Activated CD8-positive, alpha-beta memory T cell treated with anti-CD3 and anti-CD28 coated beads, Interleukin-2, amount 50 U/mL, for 4 hours (primary cell): ENCODE measurements around the gene RBM3.
"Not testable (repeated sequence)": the region's sequence is repeated elsewhere in the genome, so short reads cannot be mapped to it uniquely, and the experiment has no call there.

Experiments
- DNase-seq: peaks from one replicate; pipeline ENCODE4 v3.0.0-alpha.2; 2020

RBM3 gene

GRCh38 chrX:48574270-48575266, at the start of gene RBM3:
RBM3 (plus strand) TSS chrX:48574484; CDS start chrX:48575181, 697 bp downstream.
- peak; percentile 89 for DNase-seq

DNA sequence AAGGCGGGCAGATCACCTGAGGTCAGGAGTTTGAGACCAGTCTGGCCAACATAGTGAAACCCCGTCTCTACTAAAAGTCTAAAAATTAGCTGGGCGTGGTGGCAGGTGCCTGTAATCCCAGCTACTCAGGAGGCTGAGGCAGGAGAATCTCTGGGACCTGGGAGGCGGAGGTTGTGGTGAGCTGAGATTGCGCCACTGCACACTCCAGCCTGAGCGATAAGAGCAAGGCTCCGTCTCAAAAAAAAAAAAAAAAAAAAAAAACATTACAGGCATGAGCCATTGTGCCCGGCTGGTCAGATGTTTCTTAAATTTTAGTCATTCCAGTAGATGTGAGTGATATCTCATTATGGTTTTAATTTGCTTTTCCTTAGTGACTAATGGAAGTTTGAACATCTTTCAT, 48.4 kb upstream of the RBM3 start:
- not testable (repeated sequence) for DNase-seq

DNA sequence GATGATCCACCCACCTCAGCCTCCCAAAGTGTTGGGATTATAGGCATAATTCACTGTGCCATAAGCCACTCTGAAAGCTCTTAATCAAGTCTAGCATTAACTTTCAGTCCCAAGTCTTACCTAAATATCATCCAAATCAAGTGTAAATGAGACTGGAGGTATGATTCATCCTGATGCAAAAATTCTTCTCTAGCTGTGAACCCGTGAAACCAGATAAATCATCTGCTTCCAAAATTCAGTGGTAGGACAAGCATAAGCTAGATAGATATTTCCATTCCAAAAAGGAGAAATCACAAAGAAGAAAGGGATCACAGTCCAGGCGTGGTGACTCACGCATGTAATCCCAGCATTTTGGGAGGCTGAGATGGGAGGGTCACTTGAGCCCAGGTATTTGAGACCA, 43.5 kb upstream of the RBM3 start:
- no peak for DNase-seq

GRCh38 chrX:48531358-48531959, 42.8 kb upstream of the RBM3 start:
- DNase-seq = no peak

DNA sequence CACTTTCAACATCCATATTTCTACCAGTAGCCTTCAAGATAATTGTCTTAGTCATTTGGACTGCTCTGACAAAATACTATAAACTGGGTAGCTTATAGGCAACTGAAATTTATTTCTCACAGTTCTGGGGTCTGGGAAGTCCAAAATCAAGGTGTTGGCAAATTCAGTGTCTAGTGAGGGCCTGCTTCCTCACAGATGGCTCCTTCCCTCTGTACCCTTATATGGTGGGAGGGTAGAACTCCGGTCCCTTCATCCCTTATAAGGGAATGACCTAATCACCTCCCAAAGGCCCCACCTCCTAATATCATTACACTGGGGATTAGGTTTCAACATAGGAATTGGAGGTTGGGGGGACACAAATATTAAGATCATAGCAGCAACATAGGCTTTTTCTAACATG, 42.1 kb upstream of the RBM3 start:
- no peak for DNase-seq

- DNase-seq = no peak
Measured at GRCh38 chrX:48533165-48533564, 41.1 kb upstream of the RBM3 start.

GRCh38 chrX:48538641-48539344, 35.5 kb upstream of the RBM3 start:
- no peak for DNase-seq

DNA sequence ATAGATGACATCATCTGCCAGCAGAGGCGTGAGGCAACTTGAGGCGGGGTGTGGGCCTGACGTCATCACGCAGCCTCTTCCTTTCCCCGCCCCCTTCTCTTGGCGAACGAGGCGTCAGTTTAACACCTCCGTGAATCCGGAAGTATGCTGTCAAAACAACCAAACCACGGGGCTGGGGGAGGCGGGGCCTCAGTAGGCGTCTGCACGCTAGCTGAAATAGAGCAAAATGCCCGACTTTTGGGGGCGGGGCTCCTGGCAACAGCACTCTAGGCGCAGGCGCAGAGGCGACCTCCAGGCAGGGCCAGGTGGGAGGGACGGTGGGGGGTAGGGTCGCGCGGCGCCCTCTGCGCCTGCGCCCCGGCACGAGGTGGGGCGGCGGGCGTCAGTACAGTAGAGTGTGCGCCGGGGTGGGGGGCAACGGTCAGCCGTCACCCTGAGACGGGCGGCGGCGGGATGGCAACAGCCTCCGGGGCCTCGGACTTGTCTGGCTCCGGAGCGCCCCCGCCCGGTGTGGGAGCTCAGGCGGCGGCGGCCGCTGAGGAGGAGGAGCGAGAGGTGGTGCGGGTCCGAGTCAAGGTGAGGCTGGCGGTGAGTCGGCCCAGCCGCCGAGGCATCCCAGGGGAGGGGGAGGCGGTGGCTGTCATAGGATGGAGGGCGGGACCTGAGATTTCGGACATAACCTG, 34.8 kb upstream of the RBM3 start, which contains the start of gene TBC1D25:
Gene TBC1D25, plus strand, starts transcription at position 370 of the 683 bp plus-strand sequence. Its CDS starts 84 bp downstream, at position 454.
- peak; percentile 96 for DNase-seq

DNA sequence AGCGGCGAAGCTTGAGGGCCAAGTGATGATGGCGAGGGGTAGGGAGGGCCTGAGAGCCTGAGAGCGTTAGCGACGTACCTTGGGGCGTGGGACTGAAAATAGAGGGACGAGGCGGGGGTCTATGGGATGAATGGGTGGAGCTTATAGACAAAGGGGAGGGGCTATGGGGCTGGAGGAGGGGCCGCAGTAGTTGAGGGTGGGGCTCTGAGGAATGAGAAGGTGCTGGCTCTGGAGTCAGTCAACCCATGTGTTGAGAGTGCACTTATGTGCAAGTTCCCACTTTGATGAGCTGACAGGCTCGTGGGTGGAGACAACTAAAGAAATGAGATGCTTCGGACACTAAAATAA, 34.3 kb upstream of the RBM3 start:
- peak; percentile 52 for DNase-seq

DNA sequence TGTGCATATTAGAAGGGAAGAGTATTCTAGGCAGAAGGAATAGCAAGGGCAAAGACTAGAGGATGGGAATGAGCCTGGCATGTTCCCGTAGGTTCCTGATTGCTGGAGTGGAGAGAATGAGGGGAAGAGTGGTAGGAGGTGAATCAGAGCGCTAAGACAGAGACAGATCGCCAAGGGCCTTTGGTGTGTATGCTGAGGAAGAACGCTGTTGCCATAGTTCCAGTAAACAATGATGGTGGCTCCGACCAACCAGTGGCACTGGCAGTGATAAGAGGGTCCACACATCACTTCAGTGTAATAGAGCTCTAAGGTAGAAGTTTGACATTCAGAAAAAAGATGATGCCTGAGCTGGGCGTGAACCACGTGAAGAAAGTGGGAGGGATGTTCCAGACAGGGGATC, 33.8 kb upstream of the RBM3 start:
- no peak for DNase-seq

DNA sequence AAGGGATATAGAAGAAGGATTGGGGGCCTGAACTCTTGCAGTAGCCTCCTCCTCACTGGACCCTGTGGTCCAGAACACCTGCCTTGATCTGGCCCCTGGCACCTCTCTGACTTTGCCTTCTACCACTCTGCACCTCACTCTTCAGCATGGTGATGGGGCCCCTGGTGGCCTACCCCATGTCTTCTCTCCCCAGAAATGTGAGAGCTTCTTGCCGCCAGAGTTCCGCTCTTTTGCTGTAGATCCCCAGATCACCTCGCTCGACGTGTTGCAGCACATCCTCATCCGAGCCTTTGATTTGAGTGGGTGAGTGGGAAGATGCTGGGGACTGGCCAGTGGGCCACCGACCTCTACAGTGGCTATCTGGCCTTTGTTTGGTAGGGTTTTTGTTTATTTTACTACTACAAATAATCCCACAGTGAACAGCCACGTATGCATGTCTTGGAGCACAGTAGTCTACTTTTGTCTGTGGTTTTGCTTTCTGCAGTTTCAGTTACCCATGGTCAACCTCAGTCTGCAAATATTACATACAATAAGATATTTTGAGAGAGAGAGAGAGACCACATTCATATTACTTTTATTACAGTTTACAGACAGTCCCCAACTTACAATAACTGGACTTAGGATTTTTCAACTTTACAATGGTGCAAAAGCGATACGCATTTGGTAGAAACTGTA, 33.0 kb upstream of the RBM3 start:
- no peak for DNase-seq

DNA sequence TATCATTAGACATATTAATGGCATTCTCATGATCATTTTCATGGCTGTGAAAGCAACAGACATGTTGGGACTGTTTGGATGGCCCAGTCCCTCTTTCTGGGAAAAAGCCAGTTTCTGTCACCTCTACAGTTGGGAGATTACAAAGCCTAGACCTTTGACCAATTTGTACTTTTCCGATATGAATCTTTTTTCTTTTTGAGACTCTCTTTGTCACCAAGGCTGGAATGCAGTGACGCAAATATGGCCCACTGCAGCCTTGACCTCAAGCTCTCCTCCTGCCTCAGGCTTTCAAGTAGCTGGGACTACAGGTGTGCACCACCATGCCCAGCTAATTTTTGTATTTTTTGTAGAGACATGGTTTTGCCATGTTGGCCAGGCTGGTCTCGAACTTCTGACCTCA, 25.4 kb upstream of the RBM3 start:
- DNase-seq = no peak

- DNase-seq = not testable (repeated sequence)
Measured at GRCh38 chrX:48555731-48556325, 18.5 kb upstream of the RBM3 start.

GRCh38 chrX:48558271-48558670, 16.0 kb upstream of the RBM3 start:
- no peak for DNase-seq

GRCh38 chrX:48559636-48560035, 14.6 kb upstream of the RBM3 start:
- no peak for DNase-seq

- DNase-seq = no peak
Measured at GRCh38 chrX:48560056-48560455, 14.2 kb upstream of the RBM3 start.

DNA sequence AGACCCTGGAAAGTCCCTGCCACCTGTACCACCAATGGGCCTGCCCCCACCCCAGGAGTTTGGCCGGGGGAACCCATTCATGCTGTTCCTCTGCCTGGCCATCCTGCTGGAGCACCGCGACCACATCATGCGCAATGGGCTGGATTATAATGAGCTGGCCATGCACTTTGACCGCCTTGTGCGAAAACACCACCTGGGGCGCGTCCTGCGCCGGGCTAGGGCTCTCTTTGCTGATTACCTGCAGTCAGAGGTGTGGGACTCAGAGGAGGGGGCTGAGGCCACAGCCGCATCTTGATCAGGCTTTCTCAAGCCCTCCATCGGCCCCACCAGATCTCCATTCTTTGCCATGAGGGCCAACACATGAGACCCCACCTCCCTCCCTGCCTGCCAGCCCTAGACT, 13.6 kb upstream of the RBM3 start:
- DNase-seq = no peak

DNA sequence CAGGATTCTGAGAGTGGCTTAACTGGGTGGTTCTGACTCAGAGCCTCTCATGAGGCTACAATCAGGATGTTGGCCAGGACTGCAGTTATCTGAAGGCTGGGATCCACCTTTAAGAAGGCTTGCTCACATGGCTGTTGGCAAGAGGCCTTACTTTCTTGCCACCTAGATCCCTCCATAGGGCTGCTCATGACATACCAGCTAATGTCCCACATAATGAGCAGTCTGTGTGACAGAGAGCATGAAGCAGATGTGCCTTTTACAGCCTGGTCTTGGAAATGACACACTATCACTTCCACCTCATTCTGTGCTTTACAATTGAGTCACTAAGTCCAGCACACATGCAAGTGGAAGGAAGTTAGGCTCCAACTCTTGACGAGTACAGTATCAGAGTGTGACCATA, 4.3 kb upstream of the RBM3 start:
- DNase-seq = no peak

GRCh38 chrX:48573690-48574269, 504 bp upstream of the RBM3 start:
- no peak for DNase-seq

DNA sequence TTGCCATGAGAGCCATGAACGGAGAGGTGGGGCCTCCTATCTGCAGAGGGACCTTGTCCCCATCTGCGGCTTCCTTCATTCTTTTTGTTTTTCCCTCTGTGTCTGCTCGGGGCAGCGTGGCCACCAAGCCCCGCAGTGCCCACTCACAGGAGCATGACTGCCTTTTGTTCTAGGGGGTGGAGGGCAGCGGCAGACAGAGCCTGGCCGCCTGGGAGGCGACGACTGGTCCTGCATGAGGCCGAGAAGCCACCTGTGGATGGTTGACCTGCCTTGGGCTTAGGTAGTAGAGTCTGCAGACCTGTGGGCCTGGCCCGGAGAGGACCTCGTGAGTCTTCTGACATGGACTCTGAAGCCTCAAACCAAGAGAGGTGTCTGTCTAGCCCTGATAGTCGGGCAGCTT, 1.4 kb downstream of the RBM3 start:
- no peak for DNase-seq

GRCh38 chrX:48576108-48576507, 1.8 kb downstream of the RBM3 start:
- no peak for DNase-seq
